ENCODE measurements around the gene PPM1F. TPM values are rescaled to one million over a fixed set of nuclear protein-coding genes. Genes with fewer than 3 reads are reported as not detected.
"Not testable (repeated sequence)": the region's sequence is repeated elsewhere in the genome, so short reads cannot be mapped to it uniquely, and the experiment has no call there.

Gene PPM1F
- total RNA-seq, 2 donors from 2014 or later, result 14.5 to 26.4 TPM

- ATAC-seq, result no peak
- Histone ChIP-seq H3K4me3 (no peak overlapping the region), H3K36me3 (replicated peaks in 1 of 2; ENCODE audit: insufficient read depth in 1 of 2, low read depth in 2 of 2) (no peaks in the 10 kb centered on the region), H3K27me3 (no peaks in the 10 kb centered on the region), H3K27ac (no peak overlapping the region), H3K9me3 (no peaks in the 10 kb centered on the region), H3K4me1 (no peaks in the 10 kb centered on the region)
- WGBS, 2 donors, result 67% methylated on average over 4 to 7 of the region's 7 CpGs
- DNase-seq, result no peak
- TF ChIP-seq CTCF (IDR thresholded peaks at IDR 0.05) (no peak), POLR2A (IDR thresholded peaks at IDR 0.05) (no peak)
- intact Hi-C loops (cut with DNase I), result no loop called here
These were observed 44.8 kb downstream of the PPM1F start for GRCh38 chr22:21907638-21908522.

- DNase-seq; H3K27me3 ChIP-seq; H3K4me1 ChIP-seq; ATAC-seq; H3K9me3 ChIP-seq; intact Hi-C loops (cut with DNase I); H3K4me3 ChIP-seq; H3K36me3 ChIP-seq (replicated peaks in 1 of 2; ENCODE audit: insufficient read depth in 1 of 2, low read depth in 2 of 2); H3K27ac ChIP-seq: not testable (repeated sequence)
- 92 to 98% methylated on average over 11 of the region's 11 CpGs for WGBS, 2 donors
These were observed 47.4 kb downstream of the PPM1F start for GRCh38 chr22:21905234-21905633.

GRCh38 chr22:21904250-21904789, 48.3 kb downstream of the PPM1F start:
- DNase-seq, result no peak
- no peak for TF ChIP-seq POLR2A (IDR thresholded peaks at IDR 0.05)
- no peak for TF ChIP-seq CTCF (IDR thresholded peaks at IDR 0.05)
- WGBS, 2 donors, result 97 to 100% methylated on average over 3 to 4 of the region's 4 CpGs

GRCh38 chr22:21903283-21903682, 49.4 kb downstream of the PPM1F start:
- 82 to 94% methylated on average over 4 of the region's 4 CpGs for WGBS, 2 donors
- H3K9me3 ChIP-seq, result no peaks in the 10 kb centered on the region
- H3K36me3 ChIP-seq (replicated peaks in 1 of 2; ENCODE audit: insufficient read depth in 1 of 2, low read depth in 2 of 2), result no peaks in the 10 kb centered on the region
- H3K27me3 ChIP-seq, result no peaks in the 10 kb centered on the region
- no peak overlapping the region for H3K4me3 ChIP-seq
- ATAC-seq (no peak), DNase-seq (no peak)
- no peaks in the 10 kb centered on the region for H3K4me1 ChIP-seq
- TF ChIP-seq POLR2A (IDR thresholded peaks at IDR 0.05) (no peak), CTCF (IDR thresholded peaks at IDR 0.05) (no peak)
- no peak overlapping the region for H3K27ac ChIP-seq
- intact Hi-C loops (cut with DNase I), result no loop called here

More at GRCh38 chr22:21904250-21904789, 48.3 kb downstream of the PPM1F start:
- no peaks in the 10 kb centered on the region for H3K27me3 ChIP-seq
- intact Hi-C loops (cut with DNase I), result no loop called here
- no peaks in the 10 kb centered on the region for H3K4me1 ChIP-seq
- H3K4me3 ChIP-seq, result no peak overlapping the region
- no peaks in the 10 kb centered on the region for H3K36me3 ChIP-seq (replicated peaks in 1 of 2; ENCODE audit: insufficient read depth in 1 of 2, low read depth in 2 of 2)
- H3K27ac ChIP-seq, result no peak overlapping the region
- no peaks in the 10 kb centered on the region for H3K9me3 ChIP-seq
- no peak for ATAC-seq

- Histone ChIP-seq H3K36me3 (replicated peaks in 1 of 2; ENCODE audit: insufficient read depth in 1 of 2, low read depth in 2 of 2) (no peaks in the 10 kb centered on the region), H3K9me3 (no peaks in the 10 kb centered on the region), H3K27me3 (no peaks in the 10 kb centered on the region), H3K27ac (no peak overlapping the region), H3K4me1 (no peaks in the 10 kb centered on the region), H3K4me3 (no peak overlapping the region)
- intact Hi-C loops (cut with DNase I), result no loop called here
- TF ChIP-seq CTCF (IDR thresholded peaks at IDR 0.05) (no peak), POLR2A (IDR thresholded peaks at IDR 0.05) (no peak)
- DNase-seq, result no peak
- WGBS, 2 donors, result 81 to 86% methylated on average over 12 of the region's 12 CpGs
- ATAC-seq, result no peak
These were observed 50.2 kb downstream of the PPM1F start for GRCh38 chr22:21902296-21903087.
